NCI-H524 (cell line): ENCODE measurements around the gene PPP1R9B.

Experiments
- DNase-seq, 2 experiments: peaks; one replicate each; lab custom pipeline; 2025; lab: John Stamatoyannopoulos, UW

The PPP1R9B gene

DNA sequence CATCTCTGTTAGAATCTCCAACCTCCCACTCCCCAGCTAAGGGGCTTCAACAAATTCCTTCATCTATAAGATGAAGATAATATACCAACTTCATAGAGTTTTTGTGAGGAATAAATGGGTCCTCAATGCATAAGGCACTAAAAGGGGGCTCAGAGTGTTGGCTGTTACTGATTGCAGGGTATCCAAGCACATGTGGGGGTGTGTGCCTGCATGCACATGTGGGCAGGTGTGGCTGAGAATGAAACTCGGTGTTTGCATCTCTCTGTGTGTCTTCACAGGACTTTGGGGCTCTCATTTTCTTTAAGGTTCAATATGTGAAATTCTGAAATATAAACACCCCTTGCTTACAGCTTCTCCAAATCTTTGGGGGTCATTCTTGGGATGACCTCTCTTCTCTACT lies 4.1 kb upstream of the PPP1R9B start:
- no peak for DNase-seq

DNA sequence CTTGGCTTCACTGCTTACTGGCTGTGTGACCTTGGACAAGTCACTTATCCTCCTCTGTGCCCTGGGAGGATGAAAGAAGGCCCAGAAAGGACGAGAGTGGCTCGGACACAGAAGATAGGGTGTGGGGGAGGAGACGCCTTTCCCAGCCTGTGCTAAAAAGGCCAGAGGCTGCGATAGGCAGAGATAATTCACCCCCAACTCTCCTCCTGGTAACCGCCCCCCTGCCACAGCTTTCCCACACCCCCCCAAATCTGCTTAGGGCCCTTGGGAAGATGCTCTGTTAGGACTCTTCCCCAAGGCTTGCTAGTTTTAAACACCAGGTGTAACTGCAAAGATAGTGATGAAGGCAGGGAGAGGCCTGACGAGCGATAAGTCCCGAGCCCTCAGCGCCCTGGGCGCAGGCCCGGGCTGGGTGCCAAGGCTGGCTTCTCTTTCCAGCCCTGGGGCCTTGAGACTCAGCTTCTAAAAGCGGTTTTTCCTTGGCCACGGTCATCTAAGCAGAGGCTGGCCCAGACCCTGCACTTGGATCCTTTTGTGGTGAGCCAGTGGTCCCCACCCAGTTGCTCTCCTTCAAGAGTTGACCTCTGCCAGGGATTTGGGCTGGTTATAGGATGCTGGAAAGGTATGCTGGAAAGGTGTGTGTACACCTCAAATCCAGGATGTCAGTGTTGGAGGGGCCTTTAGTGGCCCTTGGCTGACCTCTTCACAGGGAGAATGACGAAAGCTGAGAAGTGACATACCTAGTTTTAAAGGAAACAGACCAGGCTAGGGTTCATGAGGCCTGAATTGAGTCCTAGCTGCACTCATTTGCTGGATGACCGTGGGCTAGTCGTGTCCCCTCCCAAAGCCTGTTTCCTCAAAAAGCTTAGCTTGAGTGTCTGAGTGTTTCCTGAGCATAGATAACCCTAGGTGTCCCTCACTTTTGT lies 3.4 kb upstream of the PPP1R9B start:
- no peak for DNase-seq

- DNase-seq, result no peak
Measured at GRCh38 chr17:50152736-50153135, 2.3 kb upstream of the PPP1R9B start.

DNA sequence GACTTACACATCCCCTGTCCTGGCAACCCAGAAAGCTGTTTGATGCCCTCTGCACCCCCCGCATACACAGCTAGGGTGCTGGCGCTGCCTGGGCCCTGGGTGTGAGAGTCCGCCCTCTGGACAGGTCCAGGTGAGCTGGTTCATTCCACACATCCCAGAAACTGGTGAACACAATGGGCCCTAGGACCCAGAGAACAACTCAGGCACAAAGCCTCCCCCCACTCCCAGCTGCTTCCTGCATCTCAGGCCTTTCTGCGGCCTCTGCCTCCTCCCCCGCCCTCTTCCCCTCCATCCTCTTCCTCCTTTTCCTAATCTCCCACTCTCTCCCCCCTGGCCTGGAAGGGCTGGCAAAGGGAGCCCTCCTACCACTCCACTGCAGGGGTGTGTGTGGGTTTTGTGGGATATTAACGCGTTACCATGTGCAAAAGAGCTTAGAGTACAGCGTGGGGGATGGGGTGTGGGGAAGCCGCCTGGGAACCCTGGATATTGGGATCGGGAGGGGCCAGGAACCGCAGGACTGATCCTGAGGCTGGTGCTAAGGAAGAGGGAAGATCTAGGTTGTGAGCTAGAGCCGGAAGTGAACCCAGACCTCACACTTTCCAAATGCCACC lies 1.6 kb upstream of the PPP1R9B start:
- peak; percentile 91 to 95 for DNase-seq

DNA sequence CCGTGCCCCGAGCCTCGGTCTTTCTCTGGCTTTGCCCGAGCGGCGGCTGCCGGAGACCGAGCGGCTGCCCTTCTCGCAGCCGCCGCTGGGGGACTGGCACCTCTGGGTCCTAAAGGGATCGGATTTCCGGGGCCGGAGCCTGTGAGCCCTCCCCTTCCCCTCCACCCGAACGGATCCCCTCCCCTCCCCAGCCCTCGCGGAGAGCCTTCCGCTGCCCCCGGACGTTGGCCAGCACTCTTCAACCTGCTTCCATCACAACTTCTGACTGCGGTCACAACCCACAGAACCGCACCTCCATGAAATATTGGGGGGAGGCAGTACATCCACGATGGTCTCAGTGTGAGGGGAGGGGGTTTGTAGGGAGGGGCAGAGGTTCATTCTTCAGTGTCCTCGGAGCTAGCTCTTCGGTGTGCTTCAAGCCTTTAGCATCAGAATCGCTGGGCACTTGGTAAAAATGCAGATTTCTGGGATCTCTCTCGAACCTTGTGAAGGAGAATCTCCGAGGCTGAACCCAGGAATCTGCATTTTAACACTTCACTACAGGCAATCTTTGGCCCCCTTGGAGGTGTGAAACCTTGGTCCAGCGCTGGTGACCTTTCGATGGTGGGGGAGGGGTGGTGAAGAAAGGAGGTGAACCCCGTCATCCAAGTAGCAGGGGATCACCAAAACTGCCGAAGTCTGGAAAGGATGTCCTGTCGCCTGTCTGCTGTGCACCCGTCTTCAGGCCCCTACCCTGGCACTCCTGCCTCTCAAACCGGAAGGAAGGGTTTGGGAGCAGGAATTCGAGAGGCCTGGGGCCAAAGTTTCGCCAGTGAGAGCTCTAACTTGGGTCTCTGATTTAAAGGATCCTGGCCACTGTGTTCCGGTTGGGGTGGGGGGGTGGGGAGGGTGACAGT lies 812 bp upstream of the PPP1R9B start:
- peak; percentile 91 to 93 for DNase-seq

GRCh38 chr17:50149417-50150353 lies 792 bp downstream of the PPP1R9B start:
- DNase-seq, result peak in 1 of 2 experiments; percentile 35

- DNase-seq, result no peak
Measured at GRCh38 chr17:50149091-50149416, 1.4 kb downstream of the PPP1R9B start.

DNA sequence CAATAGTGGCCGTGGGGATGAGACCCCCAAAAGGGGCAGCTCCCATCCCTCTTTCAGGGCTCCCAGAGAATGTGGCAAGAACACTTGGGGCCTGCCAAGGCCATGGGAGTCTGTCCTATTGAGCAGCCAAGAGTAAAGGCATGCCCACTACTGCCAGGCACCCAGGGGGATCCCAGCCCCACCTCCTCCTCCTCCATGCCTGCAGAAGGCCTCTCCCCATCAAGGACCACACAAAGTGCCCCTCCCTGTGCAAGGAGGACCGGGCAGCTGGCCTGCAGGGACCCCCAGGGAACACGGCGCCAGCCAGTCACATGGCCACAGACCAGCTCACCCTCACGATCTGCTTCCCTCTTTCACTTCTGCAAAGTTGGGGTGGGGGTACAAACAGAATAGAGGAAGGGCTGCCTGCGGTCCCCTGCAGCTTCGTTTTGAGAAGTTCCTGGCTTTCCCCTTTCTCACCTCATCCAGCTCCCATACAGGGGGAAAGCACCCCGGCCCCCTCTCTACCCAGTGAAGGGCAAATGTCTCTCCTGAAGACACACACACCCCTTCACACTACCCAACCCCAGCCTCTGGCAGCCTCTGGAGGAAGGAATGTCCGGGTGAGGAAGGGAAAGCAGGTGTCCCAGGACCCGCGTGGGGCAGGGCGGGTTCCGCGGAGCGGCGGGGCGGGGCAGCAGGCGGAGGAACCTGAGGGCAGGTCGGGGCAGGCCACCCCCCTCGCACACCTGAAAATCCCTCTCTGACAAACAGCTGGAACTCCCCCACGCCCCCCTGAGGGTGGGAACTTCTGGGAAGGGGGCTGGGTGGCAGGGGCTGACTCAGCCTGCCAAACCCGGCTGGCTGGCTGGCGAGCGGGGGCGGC lies 2.0 kb downstream of the PPP1R9B start:
- DNase-seq, result peak in 1 of 2 experiments; percentile 57

DNA sequence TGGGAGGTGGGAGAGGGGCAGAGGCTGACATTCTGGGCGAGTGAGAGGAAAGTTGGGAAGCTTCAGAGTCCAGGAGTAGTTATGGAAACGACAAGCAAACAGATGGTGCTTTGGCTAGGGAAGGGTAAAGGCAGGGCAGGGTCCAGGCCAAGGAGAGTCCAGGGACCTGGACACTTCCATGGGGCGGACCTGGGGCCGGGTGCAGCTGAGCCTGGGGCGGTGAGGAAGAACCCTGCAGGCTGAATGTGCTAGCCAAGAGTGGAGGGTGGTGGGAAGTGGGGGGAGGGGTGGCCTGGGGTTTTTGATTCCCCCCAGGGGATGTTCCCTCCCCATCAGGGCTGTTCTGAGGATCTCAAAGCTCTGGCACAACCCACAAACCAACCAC lies 2.6 kb downstream of the PPP1R9B start:
- no peak for DNase-seq

DNA sequence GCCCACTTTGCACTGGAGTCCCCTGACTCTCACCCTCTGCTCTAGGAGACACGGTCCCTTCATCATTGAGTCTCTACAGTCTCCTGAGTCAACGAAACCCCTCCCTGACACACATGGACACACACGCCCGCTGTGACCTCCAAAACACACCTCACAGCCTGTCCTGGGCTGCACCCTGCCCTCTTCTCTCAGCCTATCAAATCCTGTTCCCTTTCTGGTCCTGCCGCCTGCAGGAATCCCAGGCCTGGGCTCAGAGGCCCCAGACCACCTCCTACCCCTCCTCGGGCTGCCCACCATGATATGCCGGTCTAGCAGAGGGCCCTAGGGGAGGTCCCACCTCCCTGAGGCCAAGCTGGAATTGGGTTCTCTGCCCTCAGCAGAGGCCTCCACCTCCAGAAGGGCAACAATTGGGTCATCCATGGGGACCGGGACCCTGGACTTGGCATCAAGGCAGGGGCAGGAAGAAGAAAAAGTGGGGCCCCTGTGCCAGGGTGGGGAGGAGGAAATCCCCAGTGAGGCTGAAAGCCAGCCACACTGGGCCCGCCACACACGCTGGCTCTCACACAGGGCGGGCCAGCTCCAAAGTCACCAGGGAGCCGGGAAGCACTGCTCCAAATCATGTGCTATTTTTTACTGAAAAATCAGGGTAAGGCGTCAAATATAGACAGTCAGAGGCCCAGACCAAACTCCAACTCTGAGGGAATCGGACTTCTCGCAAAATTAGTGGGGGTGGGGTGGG lies 3.4 kb downstream of the PPP1R9B start:
- no peak for DNase-seq

- DNase-seq, result no peak
Measured at GRCh38 chr17:50146230-50146926, 4.1 kb downstream of the PPP1R9B start.

DNA sequence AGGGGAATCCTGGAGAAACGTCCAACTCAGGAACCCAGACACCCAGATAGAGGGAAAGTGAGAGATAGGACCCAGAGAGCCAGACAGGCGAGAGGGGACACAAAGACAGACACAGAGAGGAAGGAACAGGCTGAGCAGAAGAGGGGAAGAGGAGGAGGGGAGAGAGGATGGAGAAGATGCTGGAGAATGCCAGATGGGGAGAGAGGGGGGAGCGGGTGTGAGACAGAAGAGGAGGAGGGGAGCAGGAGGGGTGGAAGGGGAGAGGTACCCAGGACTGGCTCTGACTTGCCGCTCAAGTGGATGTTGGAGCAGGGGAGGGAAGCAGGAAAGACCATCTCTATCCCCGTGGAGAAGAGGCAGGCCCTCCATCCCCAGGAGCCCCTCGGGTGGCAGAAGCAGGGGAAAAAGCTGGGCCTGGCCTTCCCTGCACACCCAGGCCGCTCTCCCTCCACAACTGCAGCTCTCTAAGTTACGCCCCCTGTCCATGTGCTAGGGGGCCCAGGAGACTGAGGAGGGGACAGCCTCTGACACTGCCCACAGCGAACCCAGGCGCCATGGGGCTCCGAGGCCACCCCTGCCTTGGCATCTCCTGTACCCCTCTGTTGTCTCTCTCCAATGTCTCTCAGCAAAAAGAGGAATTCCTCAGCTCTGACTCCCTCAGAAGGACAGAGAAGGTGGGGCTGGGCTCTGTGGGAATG lies 4.8 kb downstream of the PPP1R9B start:
- peak; percentile 56 to 78 for DNase-seq

DNA sequence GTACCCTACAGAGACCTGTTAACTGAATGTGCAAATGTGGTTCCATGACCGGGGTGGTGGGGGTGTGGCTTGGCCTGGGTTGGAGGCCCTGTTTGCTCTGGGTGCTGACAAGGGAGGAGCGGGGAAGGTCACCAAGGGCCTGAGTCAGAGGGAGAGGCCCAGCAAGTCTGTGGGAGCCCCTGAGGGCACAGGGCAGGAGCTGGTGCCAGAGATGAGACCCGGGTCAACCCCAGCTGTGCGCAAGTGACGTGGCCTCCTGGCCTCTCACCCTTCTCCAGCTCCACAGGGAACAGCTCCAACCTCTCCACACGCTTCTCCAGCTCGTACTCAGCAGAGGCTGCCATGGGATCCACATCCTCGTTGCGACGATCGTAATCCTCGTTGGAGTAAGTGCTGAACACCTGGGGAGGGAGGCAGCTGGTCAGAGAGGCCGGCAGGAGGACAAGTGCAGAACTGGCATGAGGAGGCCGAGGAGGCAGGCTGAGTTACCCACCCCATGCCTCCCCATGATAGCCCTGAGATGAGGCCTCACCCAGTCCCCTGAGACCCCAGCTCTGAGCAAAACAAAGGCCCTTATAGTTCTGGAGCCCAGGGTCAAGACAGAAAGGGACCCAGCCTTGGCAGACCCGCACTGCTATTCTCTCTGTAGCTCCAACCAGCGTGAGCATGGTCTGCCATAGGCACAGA lies 5.5 kb downstream of the PPP1R9B start:
- no peak for DNase-seq

- DNase-seq, result no peak
Measured at GRCh38 chr17:50144355-50144754, 6.1 kb downstream of the PPP1R9B start.

- DNase-seq, result no peak
Measured at GRCh38 chr17:50143461-50144176, 6.9 kb downstream of the PPP1R9B start.

- no peak for DNase-seq
Measured at GRCh38 chr17:50141745-50142110, 8.7 kb downstream of the PPP1R9B start.

GRCh38 chr17:50141026-50141744 lies 9.3 kb downstream of the PPP1R9B start:
- no peak for DNase-seq
